ENCODE results near the gene TMEM151A.

The TMEM151A gene

GRCh38 chr11:66290330-66290621 lies 1.4 kb upstream of the TMEM151A start:
- 83% methylated on average over 2 of the region's 2 CpGs for WGBS (ENCODE audit: insufficient coverage)
- DNase-seq = no peak
- Histone ChIP-seq H3K27ac (ENCODE audit: insufficient read depth in 1 of 2, low read depth in 1 of 2, low read length in 2 of 2, poor library complexity in 1 of 2, severe bottlenecking in 2 of 2) (no peak overlapping the region), H3K27me3 (replicated peaks in 2 of 5; ENCODE audit: control insufficient read depth in 4 of 5, insufficient read depth in 5 of 5, low read length in 4 of 5) (peaks cover 0 to 52% (median 17%) of the 10 kb centered on the region in 5 experiments), H3K36me3 (ENCODE audit: control insufficient read depth in 4 of 4, insufficient read depth in 4 of 4, low read length in 3 of 4) (no peaks in the 10 kb centered on the region), H3K4me1 (ENCODE audit: control extremely low read depth in 1 of 4, control insufficient read depth in 4 of 4, insufficient read depth in 4 of 4, low read length in 3 of 4) (peaks cover 0 to 37% (median 32%) of the 10 kb centered on the region in 4 experiments), H3K4me3 (ENCODE audit: control insufficient read depth in 1 of 7, extremely low read depth in 1 of 7, insufficient read depth in 4 of 7, low read depth in 2 of 7, low read length in 6 of 7) (no peak overlapping the region), H3K9me3 (ENCODE audit: control extremely low read depth in 1 of 5, control insufficient read depth in 4 of 5, insufficient read depth in 2 of 5, low read depth in 1 of 5, low read length in 4 of 5) (no peaks in the 10 kb centered on the region)
- POLR2A ChIA-PET = no interaction called here
- CTCF ChIA-PET = interaction anchor here (2.4 kb wide), 1 partner anchor 21 kb away, joined by 9 read pairs; no protein-coding TSS in a partner anchor

GRCh38 chr11:66291303-66291705 lies 390 bp upstream of the TMEM151A start:
- H3K4me3 ChIP-seq (ENCODE audit: control insufficient read depth in 1 of 7, extremely low read depth in 1 of 7, insufficient read depth in 4 of 7, low read depth in 2 of 7, low read length in 6 of 7) = peak overlapping the region in 3 of 7 experiments; percentile 42 to 65 (median 43)
- H3K4me1 ChIP-seq (ENCODE audit: control extremely low read depth in 1 of 4, control insufficient read depth in 4 of 4, insufficient read depth in 4 of 4, low read length in 3 of 4) = peaks cover 0 to 37% (median 32%) of the 10 kb centered on the region in 4 experiments
- H3K36me3 ChIP-seq (ENCODE audit: control insufficient read depth in 4 of 4, insufficient read depth in 4 of 4, low read length in 3 of 4) = no peaks in the 10 kb centered on the region
- WGBS (ENCODE audit: insufficient coverage) = 18% methylated on average over 13 of the region's 16 CpGs
- ChIA-PET POLR2A (interaction anchor here (0.6 kb wide), 1 partner anchor 781 kb away, joined by 3 read pairs; no protein-coding TSS in a partner anchor), CTCF (interaction anchor here (1.0 to 1.4 kb wide), 2 partner anchors 22 to 118 kb away, joined by 3 read pairs; no protein-coding TSS in a partner anchor)
- H3K27ac ChIP-seq (ENCODE audit: insufficient read depth in 1 of 2, low read depth in 1 of 2, low read length in 2 of 2, poor library complexity in 1 of 2, severe bottlenecking in 2 of 2) = no peak overlapping the region
- no peak for DNase-seq
- H3K9me3 ChIP-seq (ENCODE audit: control extremely low read depth in 1 of 5, control insufficient read depth in 4 of 5, insufficient read depth in 2 of 5, low read depth in 1 of 5, low read length in 4 of 5) = no peaks in the 10 kb centered on the region
- H3K27me3 ChIP-seq (replicated peaks in 2 of 5; ENCODE audit: control insufficient read depth in 4 of 5, insufficient read depth in 5 of 5, low read length in 4 of 5) = peaks cover 0 to 52% (median 17%) of the 10 kb centered on the region in 5 experiments

GRCh38 chr11:66292543-66293332 lies 1.0 kb downstream of the TMEM151A start:
- 81% methylated on average over 4 of the region's 17 CpGs for WGBS (ENCODE audit: insufficient coverage)
- POLR2A ChIA-PET = no interaction called here

GRCh38 chr11:66293352-66293751 lies 1.7 kb downstream of the TMEM151A start:
- ChIA-PET POLR2A (interaction anchor here (0.6 kb wide), 1 partner anchor 353 kb away, joined by 3 read pairs; no protein-coding TSS in a partner anchor), CTCF (no interaction called here)
- Histone ChIP-seq H3K9me3 (ENCODE audit: control extremely low read depth in 1 of 5, control insufficient read depth in 4 of 5, insufficient read depth in 2 of 5, low read depth in 1 of 5, low read length in 4 of 5) (no peaks in the 10 kb centered on the region), H3K27me3 (replicated peaks in 2 of 5; ENCODE audit: control insufficient read depth in 4 of 5, insufficient read depth in 5 of 5, low read length in 4 of 5) (peaks cover 0 to 52% (median 21%) of the 10 kb centered on the region in 5 experiments), H3K4me1 (ENCODE audit: control extremely low read depth in 1 of 4, control insufficient read depth in 4 of 4, insufficient read depth in 4 of 4, low read length in 3 of 4) (peaks cover 0 to 25% (median 20%) of the 10 kb centered on the region in 4 experiments), H3K36me3 (ENCODE audit: control insufficient read depth in 4 of 4, insufficient read depth in 4 of 4, low read length in 3 of 4) (no peaks in the 10 kb centered on the region), H3K27ac (ENCODE audit: insufficient read depth in 1 of 2, low read depth in 1 of 2, low read length in 2 of 2, poor library complexity in 1 of 2, severe bottlenecking in 2 of 2) (no peak overlapping the region), H3K4me3 (ENCODE audit: control insufficient read depth in 1 of 7, extremely low read depth in 1 of 7, insufficient read depth in 4 of 7, low read depth in 2 of 7, low read length in 6 of 7) (no peak overlapping the region)
- no peak for DNase-seq
- 92% methylated on average over 2 of the region's 4 CpGs for WGBS (ENCODE audit: insufficient coverage)

More at GRCh38 chr11:66292543-66293332, 1.0 kb downstream of the TMEM151A start:
- CTCF ChIA-PET = no interaction called here
- Histone ChIP-seq H3K27me3 (replicated peaks in 2 of 5; ENCODE audit: control insufficient read depth in 4 of 5, insufficient read depth in 5 of 5, low read length in 4 of 5) (peaks cover 0 to 52% (median 21%) of the 10 kb centered on the region in 5 experiments), H3K27ac (ENCODE audit: insufficient read depth in 1 of 2, low read depth in 1 of 2, low read length in 2 of 2, poor library complexity in 1 of 2, severe bottlenecking in 2 of 2) (no peak overlapping the region), H3K36me3 (ENCODE audit: control insufficient read depth in 4 of 4, insufficient read depth in 4 of 4, low read length in 3 of 4) (no peaks in the 10 kb centered on the region), H3K4me1 (ENCODE audit: control extremely low read depth in 1 of 4, control insufficient read depth in 4 of 4, insufficient read depth in 4 of 4, low read length in 3 of 4) (peaks cover 0 to 31% (median 26%) of the 10 kb centered on the region in 4 experiments), H3K4me3 (ENCODE audit: control insufficient read depth in 1 of 7, extremely low read depth in 1 of 7, insufficient read depth in 4 of 7, low read depth in 2 of 7, low read length in 6 of 7) (peak overlapping the region in 1 of 7 experiments; percentile 65), H3K9me3 (ENCODE audit: control extremely low read depth in 1 of 5, control insufficient read depth in 4 of 5, insufficient read depth in 2 of 5, low read depth in 1 of 5, low read length in 4 of 5) (no peaks in the 10 kb centered on the region)
- no peak for DNase-seq

GRCh38 chr11:66293777-66294625 lies 2.3 kb downstream of the TMEM151A start:
- H3K4me1 ChIP-seq (ENCODE audit: control extremely low read depth in 1 of 4, control insufficient read depth in 4 of 4, insufficient read depth in 4 of 4, low read length in 3 of 4) = peaks cover 0 to 22% (median 17%) of the 10 kb centered on the region in 4 experiments
- no peak overlapping the region for H3K27ac ChIP-seq (ENCODE audit: insufficient read depth in 1 of 2, low read depth in 1 of 2, low read length in 2 of 2, poor library complexity in 1 of 2, severe bottlenecking in 2 of 2)
- no peak for DNase-seq
- H3K36me3 ChIP-seq (ENCODE audit: control insufficient read depth in 4 of 4, insufficient read depth in 4 of 4, low read length in 3 of 4) = no peaks in the 10 kb centered on the region
- ChIA-PET CTCF (no interaction called here), POLR2A (interaction anchor here (0.6 kb wide), 1 partner anchor 354 kb away, joined by 3 read pairs; no protein-coding TSS in a partner anchor)
- 85% methylated on average over 28 of the region's 30 CpGs for WGBS (ENCODE audit: insufficient coverage)
- H3K27me3 ChIP-seq (replicated peaks in 2 of 5; ENCODE audit: control insufficient read depth in 4 of 5, insufficient read depth in 5 of 5, low read length in 4 of 5) = peaks cover 0 to 52% (median 21%) of the 10 kb centered on the region in 5 experiments
- H3K9me3 ChIP-seq (ENCODE audit: control extremely low read depth in 1 of 5, control insufficient read depth in 4 of 5, insufficient read depth in 2 of 5, low read depth in 1 of 5, low read length in 4 of 5) = no peaks in the 10 kb centered on the region
- no peak overlapping the region for H3K4me3 ChIP-seq (ENCODE audit: control insufficient read depth in 1 of 7, extremely low read depth in 1 of 7, insufficient read depth in 4 of 7, low read depth in 2 of 7, low read length in 6 of 7)

- no peak overlapping the region for H3K27ac ChIP-seq (ENCODE audit: insufficient read depth in 1 of 2, low read depth in 1 of 2, low read length in 2 of 2, poor library complexity in 1 of 2, severe bottlenecking in 2 of 2)
- DNase-seq = no peak
- CTCF ChIA-PET = interaction anchor here (1.1 kb wide), 1 partner anchor 16 kb away, joined by 8 read pairs; no protein-coding TSS in a partner anchor
- H3K4me1 ChIP-seq (ENCODE audit: control extremely low read depth in 1 of 4, control insufficient read depth in 4 of 4, insufficient read depth in 4 of 4, low read length in 3 of 4) = peaks cover 0 to 14% (median 10%) of the 10 kb centered on the region in 4 experiments
- POLR2A ChIA-PET = no interaction called here
- no peak overlapping the region for H3K4me3 ChIP-seq (ENCODE audit: control insufficient read depth in 1 of 7, extremely low read depth in 1 of 7, insufficient read depth in 4 of 7, low read depth in 2 of 7, low read length in 6 of 7)
- 88% methylated on average over 102 of the region's 123 CpGs for WGBS (ENCODE audit: insufficient coverage)
- peaks cover 0 to 51% (median 21%) of the 10 kb centered on the region in 5 experiments for H3K27me3 ChIP-seq (replicated peaks in 2 of 5; ENCODE audit: control insufficient read depth in 4 of 5, insufficient read depth in 5 of 5, low read length in 4 of 5)
- H3K9me3 ChIP-seq (ENCODE audit: control extremely low read depth in 1 of 5, control insufficient read depth in 4 of 5, insufficient read depth in 2 of 5, low read depth in 1 of 5, low read length in 4 of 5) = no peaks in the 10 kb centered on the region
- H3K36me3 ChIP-seq (ENCODE audit: control insufficient read depth in 4 of 4, insufficient read depth in 4 of 4, low read length in 3 of 4) = no peaks in the 10 kb centered on the region
These were observed 3.2 kb downstream of the TMEM151A start for GRCh38 chr11:66294626-66295620.
